Endothelial cell of umbilical vein (primary cell): ENCODE data around the gene PRDM12.
A peak's percentile ranks its signal among the peaks of the same experiment; 100 is the strongest.

Experiments used
- EZH2 ChIP-seq: IDR thresholded peaks from 2 replicates; pipeline ENCODE4 v1.6.1; 2012; ENCODE audit warnings: borderline replicate concordance, low read depth, mild to moderate bottlenecking, moderate library complexity, low read length, inconsistent platforms; ENCODE audit not compliant: severe bottlenecking
- FOS ChIP-seq: IDR thresholded peaks from 2 replicates; pipeline ENCODE4 v1.6.1; 2011; ENCODE audit warnings: mild to moderate bottlenecking, low read length, moderate library complexity, borderline replicate concordance; ENCODE audit not compliant: insufficient read depth
- GATA2 ChIP-seq: IDR thresholded peaks from 2 replicates; pipeline ENCODE4 v1.7.0; 2011; ENCODE audit warnings: low read depth, mild to moderate bottlenecking, moderate library complexity, mixed read lengths, low read length; ENCODE audit not compliant: insufficient read length, insufficient read depth
- JUN ChIP-seq: IDR thresholded peaks from 2 replicates; pipeline ENCODE4 v1.6.1; 2011; ENCODE audit warnings: borderline replicate concordance, low read depth; ENCODE audit not compliant: insufficient read length, insufficient read depth
- MYC ChIP-seq: IDR thresholded peaks from one replicate; pipeline ENCODE4 v1.6.1; 2011; ENCODE audit warnings: mild to moderate bottlenecking, low read depth, low read length
- POLR2A ChIP-seq: IDR thresholded peaks from 2 replicates; pipeline ENCODE4 v1.6.1; 2012; ENCODE audit warnings: low read depth, mild to moderate bottlenecking, control low read depth, low read length
- POLR2AphosphoS5 ChIP-seq: IDR thresholded peaks from 2 replicates; pipeline ENCODE4 v1.6.1; 2012; ENCODE audit warnings: low read depth, mild to moderate bottlenecking, control low read depth, low read length, moderate library complexity; ENCODE audit not compliant: insufficient read depth
- TF ChIP-seq, protein P1 (sequence below), 2 donors: IDR thresholded peaks; 1 replicate in 1 of 2; 2 replicates in 1 of 2; pipeline ENCODE4 v1.5.1; 2011; ENCODE audit warnings: low read length in 2 of 2, mild to moderate bottlenecking in 2 of 2, moderate library complexity in 2 of 2, control low read depth in 1 of 2, inconsistent platforms in 1 of 2, low read depth in 1 of 2; ENCODE audit not compliant: insufficient read depth in 1 of 2; ENCODE audit errors: extremely low read depth in 1 of 2
- TF ChIP-seq, protein P2 (sequence below): IDR thresholded peaks from 2 replicates; pipeline ENCODE4 v1.6.1; 2011; ENCODE audit not compliant: insufficient read depth, insufficient read length

DNA sequence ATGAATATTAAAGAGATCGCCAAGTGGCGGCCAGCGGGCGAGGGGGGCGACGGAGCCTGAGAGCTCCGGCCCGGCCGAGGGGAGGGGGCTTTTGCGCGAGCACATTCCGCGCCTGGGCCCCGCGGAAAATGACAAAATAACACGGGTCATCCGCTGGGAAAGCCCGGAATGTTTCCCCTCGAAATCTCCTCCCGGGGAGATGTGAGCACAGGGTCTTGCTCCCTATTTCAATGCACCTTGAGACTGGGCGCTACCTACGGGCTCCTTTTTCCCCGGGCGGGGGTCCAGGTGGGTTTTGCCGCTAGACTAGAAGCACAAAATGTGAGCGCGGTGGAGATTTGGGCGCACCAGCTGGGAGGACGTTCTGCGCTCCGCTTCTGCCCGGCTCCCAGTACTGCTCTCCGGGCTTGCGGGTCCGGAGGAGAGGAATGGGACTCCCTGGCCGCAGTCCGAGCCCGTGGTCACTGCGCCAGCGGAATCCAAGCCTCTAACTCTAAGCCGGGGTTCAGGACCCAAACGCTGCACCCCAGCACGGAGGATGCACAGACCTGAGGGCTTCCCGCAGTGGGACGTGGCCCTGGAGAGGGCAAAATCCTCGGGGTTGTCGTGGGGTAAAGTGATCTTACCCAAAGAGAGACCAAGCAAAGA, 2.8 kb upstream of the PRDM12 start:
- TF ChIP-seq, protein P1, sequence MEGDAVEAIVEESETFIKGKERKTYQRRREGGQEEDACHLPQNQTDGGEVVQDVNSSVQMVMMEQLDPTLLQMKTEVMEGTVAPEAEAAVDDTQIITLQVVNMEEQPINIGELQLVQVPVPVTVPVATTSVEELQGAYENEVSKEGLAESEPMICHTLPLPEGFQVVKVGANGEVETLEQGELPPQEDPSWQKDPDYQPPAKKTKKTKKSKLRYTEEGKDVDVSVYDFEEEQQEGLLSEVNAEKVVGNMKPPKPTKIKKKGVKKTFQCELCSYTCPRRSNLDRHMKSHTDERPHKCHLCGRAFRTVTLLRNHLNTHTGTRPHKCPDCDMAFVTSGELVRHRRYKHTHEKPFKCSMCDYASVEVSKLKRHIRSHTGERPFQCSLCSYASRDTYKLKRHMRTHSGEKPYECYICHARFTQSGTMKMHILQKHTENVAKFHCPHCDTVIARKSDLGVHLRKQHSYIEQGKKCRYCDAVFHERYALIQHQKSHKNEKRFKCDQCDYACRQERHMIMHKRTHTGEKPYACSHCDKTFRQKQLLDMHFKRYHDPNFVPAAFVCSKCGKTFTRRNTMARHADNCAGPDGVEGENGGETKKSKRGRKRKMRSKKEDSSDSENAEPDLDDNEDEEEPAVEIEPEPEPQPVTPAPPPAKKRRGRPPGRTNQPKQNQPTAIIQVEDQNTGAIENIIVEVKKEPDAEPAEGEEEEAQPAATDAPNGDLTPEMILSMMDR (IDR thresholded peaks at IDR 0.05; ENCODE audit: extremely low read depth in 1 of 2, insufficient read depth in 1 of 2, low read depth in 1 of 2, low read length in 2 of 2), result no peak
- no peak for TF ChIP-seq POLR2A
- TF ChIP-seq MYC, result no peak
- no peak for TF ChIP-seq POLR2AphosphoS5
- no peak for TF ChIP-seq JUN
- TF ChIP-seq, protein P2, sequence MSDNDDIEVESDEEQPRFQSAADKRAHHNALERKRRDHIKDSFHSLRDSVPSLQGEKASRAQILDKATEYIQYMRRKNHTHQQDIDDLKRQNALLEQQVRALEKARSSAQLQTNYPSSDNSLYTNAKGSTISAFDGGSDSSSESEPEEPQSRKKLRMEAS, result no peak
- peak; percentile 71 for TF ChIP-seq EZH2
- TF ChIP-seq FOS, result no peak
- TF ChIP-seq GATA2, result no peak
